Measurements from ENCODE around the gene APBA2.
"Not testable (repeated sequence)": the region's sequence is repeated elsewhere in the genome, so short reads cannot be mapped to it uniquely, and the experiment has no call there.

Gene APBA2

GRCh38 chr15:28878209-28878608 is 7.6 kb upstream of the APBA2 start:
- no peak for DNase-seq (ENCODE audit: low read depth, low spot score)

- DNase-seq (ENCODE audit: low read depth, low spot score) = no peak
Observed at GRCh38 chr15:28879551-28879950, 6.2 kb upstream of the APBA2 start.

GRCh38 chr15:28880680-28881079 is 5.1 kb upstream of the APBA2 start:
- no peak for DNase-seq (ENCODE audit: low read depth, low spot score)

- DNase-seq (ENCODE audit: low read depth, low spot score) = no peak
Observed at GRCh38 chr15:28881170-28881569, 4.6 kb upstream of the APBA2 start.

GRCh38 chr15:28881600-28881999 is 4.2 kb upstream of the APBA2 start:
- DNase-seq (ENCODE audit: low read depth, low spot score) = no peak

GRCh38 chr15:28884151-28884940 is 1.4 kb upstream of the APBA2 start:
- DNase-seq (ENCODE audit: low read depth, low spot score) = no peak

- DNase-seq (ENCODE audit: low read depth, low spot score) = no peak
Observed at GRCh38 chr15:28885128-28885629, 595 bp upstream of the APBA2 start.

- DNase-seq (ENCODE audit: low read depth, low spot score) = no peak
Observed at GRCh38 chr15:28886431-28887338, 911 bp downstream of the APBA2 start.

- DNase-seq (ENCODE audit: low read depth, low spot score) = no peak
Observed at GRCh38 chr15:28887339-28888174, 1.8 kb downstream of the APBA2 start.

- no peak for DNase-seq (ENCODE audit: low read depth, low spot score)
Observed at GRCh38 chr15:28888302-28888894, 2.6 kb downstream of the APBA2 start.

GRCh38 chr15:28888900-28889299 is 3.1 kb downstream of the APBA2 start:
- no peak for DNase-seq (ENCODE audit: low read depth, low spot score)

- DNase-seq (ENCODE audit: low read depth, low spot score) = no peak
Observed at GRCh38 chr15:28889346-28889745, 3.6 kb downstream of the APBA2 start.

GRCh38 chr15:28889871-28890270 is 4.1 kb downstream of the APBA2 start:
- DNase-seq (ENCODE audit: low read depth, low spot score) = not testable (repeated sequence)

- DNase-seq (ENCODE audit: low read depth, low spot score) = not testable (repeated sequence)
Observed at GRCh38 chr15:28890291-28890690, 4.5 kb downstream of the APBA2 start.

- no peak for DNase-seq (ENCODE audit: low read depth, low spot score)
Observed at GRCh38 chr15:28890711-28891495, 5.1 kb downstream of the APBA2 start.

GRCh38 chr15:28891588-28891987 is 5.8 kb downstream of the APBA2 start:
- DNase-seq (ENCODE audit: low read depth, low spot score) = no peak

GRCh38 chr15:28892789-28893610 is 7.2 kb downstream of the APBA2 start:
- DNase-seq (ENCODE audit: low read depth, low spot score) = no peak

- DNase-seq (ENCODE audit: low read depth, low spot score) = no peak
Observed at GRCh38 chr15:28894631-28895030, 8.9 kb downstream of the APBA2 start.

GRCh38 chr15:28895146-28895545 is 9.4 kb downstream of the APBA2 start:
- DNase-seq (ENCODE audit: low read depth, low spot score) = no peak

- DNase-seq (ENCODE audit: low read depth, low spot score) = no peak
Observed at GRCh38 chr15:28895566-28895965, 9.8 kb downstream of the APBA2 start.

Measured in iPS DF 19.7 (cell line).